Body of pancreas (tissue), 4 donors: ENCODE data around the gene ADORA2A. TPM values are rescaled to one million over a fixed set of nuclear protein-coding genes. Genes with fewer than 3 reads are reported as not detected.

Experiments used
- ATAC-seq: fragments of 150-250 bp; one replicate; pipeline ENCODE4 v1.9.1; 2016
- DNase-seq, 4 donors: peaks; one replicate each; pipeline ENCODE4 v3.0.0-alpha.2; 2019
- H3K27ac ChIP-seq, 4 donors: fragments of 200-600 bp; sonication (generic); 1 replicate in 3 of 4; 2 replicates in 1 of 4; pipeline versions ENCODE4 v1.5.1 to v1.6.1; 2016 to 2019; ENCODE audit warnings: mild to moderate bottlenecking in 1 of 4, mixed read lengths in 1 of 4, moderate library complexity in 1 of 4
- H3K27me3 ChIP-seq, 2 donors: fragments of 200-600 bp; sonication (generic); one replicate each; pipeline ENCODE4 v1.6.0; 2016; ENCODE audit warnings: mild to moderate bottlenecking in 1 of 2
- H3K36me3 ChIP-seq, 2 donors: fragments of 200-600 bp; sonication (generic); replicated peaks in 1 of 2; 2 replicates each; pipeline ENCODE4 v1.5.1; 2016; ENCODE audit warnings: low read depth in 2 of 2; ENCODE audit not compliant: insufficient read depth in 1 of 2
- H3K4me1 ChIP-seq: fragments of 200-600 bp; sonication (generic); one replicate; pipeline ENCODE4 v1.6.0; 2016
- H3K4me3 ChIP-seq, 2 donors: fragments of 200-600 bp; sonication (generic); 1 replicate in 1 of 2; 2 replicates in 1 of 2; pipeline ENCODE4 v1.5.1; 2016 to 2019
- H3K9me3 ChIP-seq, 3 donors: fragments of 200-600 bp; sonication (generic); 1 replicate in 2 of 3; 2 replicates in 1 of 3; pipeline ENCODE4 v1.5.1; 2016
- POLR2A ChIP-seq, 3 donors: fragments of 450-650 bp; IDR thresholded peaks; one replicate each; pipeline ENCODE4 v1.6.1; 2016; ENCODE audit warnings: antibody characterized with exemption in 3 of 3, mild to moderate bottlenecking in 2 of 3
- WGBS, 2 donors: methylation state at CpG; one replicate each; pipeline ENCODE4 v1.1.5; 2017; 5-methylcytosine and 5-hydroxymethylcytosine counted together
- intact Hi-C: fragments of 100-400 bp; cut with DNase I; formaldehyde crosslinking; loops from one replicate; pipeline ENCODE4 v1.15.1; 2023
- total RNA-seq, 2 donors: library from RNA; depleted of rRNA; stranded (reverse); fragments of >200 nt; gene quantifications; one replicate each; pipeline ENCODE4 v1.1.0, GENCODE V29; 2016
- TF ChIP-seq, protein P1 (sequence below), 7 experiments: fragments of 450-650 bp in 4 of 7; fragments of 200-600 bp in 3 of 7; sonication (generic) in 3 of 7; IDR thresholded peaks; one replicate each; pipeline ENCODE4 v1.5.1; 2016 to 2019; ENCODE audit warnings: antibody characterized with exemption in 7 of 7

The ADORA2A gene
- total RNA-seq, 2 donors from 2014 or later: 2.1 to 19.4 TPM

DNA sequence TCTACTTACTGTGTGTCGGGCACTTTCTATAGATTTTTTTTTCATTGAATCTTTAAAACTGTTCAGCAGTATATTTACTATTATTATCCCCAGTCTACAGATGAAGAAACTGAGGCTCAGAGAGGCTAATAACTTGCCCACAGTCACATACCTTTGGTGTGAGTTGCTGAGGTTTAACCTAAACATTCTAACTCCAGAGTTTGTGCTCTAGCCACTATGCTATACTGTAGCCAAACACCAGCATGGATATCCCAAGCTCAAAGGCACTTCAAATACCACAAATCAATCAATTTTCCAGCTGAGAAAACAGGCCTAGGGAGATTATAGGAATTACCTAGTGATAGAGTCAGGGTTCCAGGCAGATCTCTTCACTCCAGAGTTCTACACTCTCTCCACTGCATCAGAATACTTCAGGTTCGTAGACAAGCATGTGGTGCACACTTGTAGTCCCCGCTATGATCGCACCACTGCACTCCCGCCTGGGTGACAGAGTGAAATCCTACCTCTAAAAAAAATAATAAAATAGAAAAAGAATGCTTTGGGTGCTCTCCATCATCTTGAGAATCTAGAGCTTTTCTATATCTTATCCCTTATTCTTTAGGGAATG lies 47.4 kb downstream of the ADORA2A start:
- H3K4me3 ChIP-seq: no peak overlapping the region
- ATAC-seq (no peak), DNase-seq (no peak)
- intact Hi-C loops: no loop called here
- TF ChIP-seq, protein P1, sequence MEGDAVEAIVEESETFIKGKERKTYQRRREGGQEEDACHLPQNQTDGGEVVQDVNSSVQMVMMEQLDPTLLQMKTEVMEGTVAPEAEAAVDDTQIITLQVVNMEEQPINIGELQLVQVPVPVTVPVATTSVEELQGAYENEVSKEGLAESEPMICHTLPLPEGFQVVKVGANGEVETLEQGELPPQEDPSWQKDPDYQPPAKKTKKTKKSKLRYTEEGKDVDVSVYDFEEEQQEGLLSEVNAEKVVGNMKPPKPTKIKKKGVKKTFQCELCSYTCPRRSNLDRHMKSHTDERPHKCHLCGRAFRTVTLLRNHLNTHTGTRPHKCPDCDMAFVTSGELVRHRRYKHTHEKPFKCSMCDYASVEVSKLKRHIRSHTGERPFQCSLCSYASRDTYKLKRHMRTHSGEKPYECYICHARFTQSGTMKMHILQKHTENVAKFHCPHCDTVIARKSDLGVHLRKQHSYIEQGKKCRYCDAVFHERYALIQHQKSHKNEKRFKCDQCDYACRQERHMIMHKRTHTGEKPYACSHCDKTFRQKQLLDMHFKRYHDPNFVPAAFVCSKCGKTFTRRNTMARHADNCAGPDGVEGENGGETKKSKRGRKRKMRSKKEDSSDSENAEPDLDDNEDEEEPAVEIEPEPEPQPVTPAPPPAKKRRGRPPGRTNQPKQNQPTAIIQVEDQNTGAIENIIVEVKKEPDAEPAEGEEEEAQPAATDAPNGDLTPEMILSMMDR (IDR thresholded peaks at IDR 0.05): no peak
- TF ChIP-seq POLR2A (IDR thresholded peaks at IDR 0.05): no peak
- no peak overlapping the region for H3K27ac ChIP-seq
- WGBS, 2 donors: 76 to 84% methylated on average over 5 of the region's 5 CpGs
- H3K9me3 ChIP-seq: no peaks in the 10 kb centered on the region
- no peaks in the 10 kb centered on the region for H3K4me1 ChIP-seq
- H3K27me3 ChIP-seq: no peaks in the 10 kb centered on the region
- H3K36me3 ChIP-seq: no peaks in the 10 kb centered on the region

DNA sequence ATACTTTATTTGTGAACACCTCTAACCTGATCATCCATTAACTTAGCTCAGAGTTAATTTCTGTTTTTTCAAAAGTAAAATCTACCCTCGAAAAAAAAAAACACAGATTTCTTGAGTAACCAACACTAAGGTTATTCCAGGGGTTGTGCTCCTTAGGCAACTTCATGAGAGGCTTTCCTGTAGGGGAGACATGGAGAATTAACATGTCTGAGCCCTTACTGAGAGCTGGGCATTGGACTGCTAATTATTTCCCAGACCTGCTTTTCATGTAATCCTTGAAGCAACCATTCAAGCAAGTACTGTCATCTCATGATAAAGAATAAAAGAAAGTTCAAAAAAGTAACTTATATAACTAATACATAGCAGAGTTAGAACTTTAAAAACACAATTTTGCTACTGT lies 54.2 kb downstream of the ADORA2A start:
- WGBS, 2 donors: 45 to 50% methylated on average over 1 of the region's 1 CpG

DNA sequence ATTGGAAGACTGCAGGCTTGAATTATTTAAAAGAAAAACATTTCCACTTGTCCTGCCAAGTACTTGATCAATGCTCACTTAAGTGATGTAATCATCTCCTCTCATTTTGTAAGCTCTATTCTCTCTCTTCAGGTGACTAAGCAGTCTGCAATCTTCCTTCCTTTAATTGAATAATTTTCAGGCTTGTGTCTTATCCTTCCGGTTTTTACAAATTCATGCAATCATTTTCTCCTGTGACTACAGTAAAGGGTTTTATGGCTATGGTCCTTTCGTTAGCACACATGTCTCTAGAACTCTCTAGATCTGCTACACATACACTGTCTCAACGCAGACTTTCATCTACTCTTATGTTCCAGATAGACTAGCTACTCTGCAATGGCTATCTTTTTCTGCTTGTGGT lies 55.2 kb downstream of the ADORA2A start:
- H3K4me1 ChIP-seq: peaks cover 19% of the 10 kb centered on the region
- 12 to 19% methylated on average over 3 of the region's 3 CpGs for WGBS, 2 donors
- ATAC-seq (peak; percentile 74), DNase-seq (no peak)
- no peak overlapping the region for H3K4me3 ChIP-seq
- intact Hi-C loops: no loop called here
- H3K27ac ChIP-seq: no peak overlapping the region
- no peaks in the 10 kb centered on the region for H3K27me3 ChIP-seq
- no peak for TF ChIP-seq POLR2A (IDR thresholded peaks at IDR 0.05)
- TF ChIP-seq, protein P1 (IDR thresholded peaks at IDR 0.05): no peak
- H3K9me3 ChIP-seq: no peaks in the 10 kb centered on the region
- H3K36me3 ChIP-seq: no peaks in the 10 kb centered on the region

More for the DNA sequence above, 54.2 kb downstream of the ADORA2A start:
- no peak overlapping the region for H3K4me3 ChIP-seq
- intact Hi-C loops: no loop called here
- no peak for ATAC-seq
- H3K36me3 ChIP-seq: no peaks in the 10 kb centered on the region
- no peaks in the 10 kb centered on the region for H3K27me3 ChIP-seq
- no peak for DNase-seq
- no peak for TF ChIP-seq POLR2A (IDR thresholded peaks at IDR 0.05)
- TF ChIP-seq, protein P1 (IDR thresholded peaks at IDR 0.05): no peak
- H3K27ac ChIP-seq: no peak overlapping the region
- H3K9me3 ChIP-seq: no peaks in the 10 kb centered on the region
- H3K4me1 ChIP-seq: peaks cover 19% of the 10 kb centered on the region

DNA sequence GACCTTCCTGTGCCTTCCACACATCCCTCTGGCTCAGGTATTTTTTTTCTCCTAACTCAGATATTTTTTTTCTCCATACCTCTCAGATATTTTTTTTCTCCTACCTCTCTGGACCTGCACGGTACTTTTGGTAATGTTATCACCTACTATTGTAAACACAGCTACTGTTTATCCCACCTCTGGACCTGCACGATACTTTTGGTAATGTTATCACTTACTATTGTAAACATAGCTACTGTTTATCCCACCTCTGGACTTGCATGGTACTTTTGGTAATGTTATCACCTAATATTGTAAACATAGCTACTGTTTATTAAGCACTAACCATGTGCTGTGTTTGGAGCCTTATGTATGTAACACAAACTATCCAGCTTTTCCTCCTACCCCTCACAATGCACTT lies 55.6 kb downstream of the ADORA2A start:
- no peaks in the 10 kb centered on the region for H3K27me3 ChIP-seq
- H3K4me1 ChIP-seq: peaks cover 19% of the 10 kb centered on the region
- intact Hi-C loops: no loop called here
- H3K36me3 ChIP-seq: no peaks in the 10 kb centered on the region
- DNase-seq: no peak
- TF ChIP-seq, protein P1 (IDR thresholded peaks at IDR 0.05): no peak
- no peak for TF ChIP-seq POLR2A (IDR thresholded peaks at IDR 0.05)
- no peaks in the 10 kb centered on the region for H3K9me3 ChIP-seq
- no peak overlapping the region for H3K4me3 ChIP-seq
- no peak overlapping the region for H3K27ac ChIP-seq
- 14 to 33% methylated on average over 2 of the region's 2 CpGs for WGBS, 2 donors
- no peak for ATAC-seq

DNA sequence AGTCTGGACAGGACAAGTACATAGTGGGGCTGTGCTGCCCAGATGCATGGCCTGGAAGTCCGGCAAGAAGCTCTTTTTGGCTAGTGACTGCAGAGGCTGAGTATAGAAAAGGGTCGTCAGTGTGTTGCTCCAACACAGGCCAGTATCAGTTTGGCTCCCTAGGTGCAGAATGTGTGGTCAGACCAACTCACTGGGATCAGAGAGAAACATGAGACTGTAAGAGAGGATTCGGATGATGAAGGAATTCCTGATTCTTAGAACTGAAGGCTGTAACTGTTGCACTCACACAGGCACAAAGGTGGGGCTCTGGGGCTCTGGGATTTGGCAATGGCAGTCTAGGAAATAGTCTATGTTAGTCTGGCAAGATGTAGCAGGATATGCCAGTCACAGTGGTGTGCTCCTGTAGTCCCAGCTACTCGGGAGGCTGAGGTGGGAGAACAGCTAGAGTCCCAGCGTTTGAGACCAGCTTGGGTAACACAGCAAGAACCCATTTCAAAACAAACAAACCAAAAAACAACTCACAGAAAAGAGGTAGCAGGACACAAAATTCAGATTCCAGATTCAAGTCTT lies 56.7 kb downstream of the ADORA2A start:
- Histone ChIP-seq H3K27me3 (no peaks in the 10 kb centered on the region), H3K4me1 (peaks cover 19% of the 10 kb centered on the region), H3K36me3 (no peaks in the 10 kb centered on the region), H3K27ac (no peak overlapping the region), H3K9me3 (no peaks in the 10 kb centered on the region), H3K4me3 (no peak overlapping the region)
- DNase-seq (no peak), ATAC-seq (no peak)
- intact Hi-C loops: no loop called here
- WGBS, 2 donors: 83 to 84% methylated on average over 5 of the region's 5 CpGs
- TF ChIP-seq, protein P1 (IDR thresholded peaks at IDR 0.05): no peak
- TF ChIP-seq POLR2A (IDR thresholded peaks at IDR 0.05): no peak
